Gastroesophageal sphincter (tissue), 4 donors: ENCODE data around the gene OLFML2A. TPM values are rescaled to one million over a fixed set of nuclear protein-coding genes. Genes with fewer than 3 reads are reported as not detected.

Experiments
- ATAC-seq: fragments of 150-250 bp; one replicate; pipeline ENCODE4 v1.9.1; 2016; ENCODE audit warnings: mild to moderate bottlenecking, moderate library complexity
- H3K27ac ChIP-seq, 4 donors: fragments of 200-600 bp; sonication (generic) in 3 of 4; 1 replicate in 3 of 4; 2 replicates in 1 of 4; pipeline ENCODE4 v1.5.1; 2016 to 2019
- H3K27me3 ChIP-seq: fragments of 200-600 bp; sonication (generic); one replicate; pipeline ENCODE4 v1.5.1; 2019
- H3K36me3 ChIP-seq, 2 donors: fragments of 200-600 bp; sonication (generic); one replicate each; pipeline ENCODE4 v1.5.1; 2019; ENCODE audit warnings: control low read depth in 1 of 2
- H3K4me1 ChIP-seq, 3 donors: fragments of 200-600 bp; sonication (generic); 1 replicate in 2 of 3; 2 replicates in 1 of 3; pipeline ENCODE4 v1.5.1; 2016 to 2019; ENCODE audit warnings: control low read depth in 2 of 3
- H3K4me3 ChIP-seq, 2 donors: fragments of 200-600 bp; sonication (generic); one replicate each; pipeline ENCODE4 v1.5.1; 2019; ENCODE audit warnings: mild to moderate bottlenecking in 1 of 2, moderate library complexity in 1 of 2
- H3K9me3 ChIP-seq, 3 donors: fragments of 200-600 bp; sonication (generic); one replicate each; pipeline ENCODE4 v1.5.1; 2017 to 2019; ENCODE audit warnings: control low read depth in 2 of 3
- EP300 ChIP-seq: sonication (generic); formaldehyde crosslinking; IDR thresholded peaks from one replicate; pipeline ENCODE4 v1.6.1; 2017; ENCODE audit warnings: antibody characterized with exemption, mild to moderate bottlenecking
- POLR2A ChIP-seq, 2 donors: fragments of 450-650 bp; IDR thresholded peaks; one replicate each; pipeline ENCODE4 v1.6.1; 2017; ENCODE audit warnings: antibody characterized with exemption in 2 of 2, mild to moderate bottlenecking in 2 of 2, moderate library complexity in 1 of 2
- POLR2AphosphoS5 ChIP-seq: sonication (generic); formaldehyde crosslinking; IDR thresholded peaks from one replicate; pipeline ENCODE4 v1.6.1; 2017; ENCODE audit warnings: antibody characterized with exemption
- WGBS, 2 donors: methylation state at CpG; one replicate each; pipeline ENCODE4 v1.1.5; 2018; ENCODE audit warnings: low coverage in 1 of 2; 5-methylcytosine and 5-hydroxymethylcytosine counted together
- total RNA-seq, 4 donors: library from RNA; depleted of rRNA; stranded (reverse); fragments of >200 nt; gene quantifications; one replicate each; pipeline ENCODE4 v1.1.0, GENCODE V29; 2016
- TF ChIP-seq, protein P1 (sequence below), 4 experiments: fragments of 200-600 bp in 2 of 4; fragments of 450-650 bp in 2 of 4; sonication (generic) in 1 of 4; IDR thresholded peaks; one replicate each; pipeline ENCODE4 v1.5.1; 2017 to 2019; ENCODE audit warnings: antibody characterized with exemption in 4 of 4, mild to moderate bottlenecking in 2 of 4, moderate library complexity in 2 of 4

OLFML2A gene
- total RNA-seq, 4 donors from 2014 or later = 21.7 to 85.7 (median 43.2) TPM

GRCh38 chr9:124768334-124768733, 8.6 kb upstream of the OLFML2A start:
- no peak for ATAC-seq
- H3K4me3 ChIP-seq = no peak overlapping the region
- WGBS, 2 donors = 42 to 60% methylated on average over 3 of the region's 3 CpGs

GRCh38 chr9:124768750-124769548, 8.0 kb upstream of the OLFML2A start:
- peak overlapping the region in 1 of 2 donors; percentile 61 for H3K4me3 ChIP-seq
- no peaks in the 10 kb centered on the region for H3K9me3 ChIP-seq
- TF ChIP-seq POLR2A (IDR thresholded peaks at IDR 0.05) = no peak
- TF ChIP-seq POLR2AphosphoS5 = peak; percentile 53
- TF ChIP-seq, protein P1, sequence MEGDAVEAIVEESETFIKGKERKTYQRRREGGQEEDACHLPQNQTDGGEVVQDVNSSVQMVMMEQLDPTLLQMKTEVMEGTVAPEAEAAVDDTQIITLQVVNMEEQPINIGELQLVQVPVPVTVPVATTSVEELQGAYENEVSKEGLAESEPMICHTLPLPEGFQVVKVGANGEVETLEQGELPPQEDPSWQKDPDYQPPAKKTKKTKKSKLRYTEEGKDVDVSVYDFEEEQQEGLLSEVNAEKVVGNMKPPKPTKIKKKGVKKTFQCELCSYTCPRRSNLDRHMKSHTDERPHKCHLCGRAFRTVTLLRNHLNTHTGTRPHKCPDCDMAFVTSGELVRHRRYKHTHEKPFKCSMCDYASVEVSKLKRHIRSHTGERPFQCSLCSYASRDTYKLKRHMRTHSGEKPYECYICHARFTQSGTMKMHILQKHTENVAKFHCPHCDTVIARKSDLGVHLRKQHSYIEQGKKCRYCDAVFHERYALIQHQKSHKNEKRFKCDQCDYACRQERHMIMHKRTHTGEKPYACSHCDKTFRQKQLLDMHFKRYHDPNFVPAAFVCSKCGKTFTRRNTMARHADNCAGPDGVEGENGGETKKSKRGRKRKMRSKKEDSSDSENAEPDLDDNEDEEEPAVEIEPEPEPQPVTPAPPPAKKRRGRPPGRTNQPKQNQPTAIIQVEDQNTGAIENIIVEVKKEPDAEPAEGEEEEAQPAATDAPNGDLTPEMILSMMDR (IDR thresholded peaks at IDR 0.05) = no peak
- peaks cover 71% of the 10 kb centered on the region for H3K27me3 ChIP-seq
- ATAC-seq = no peak
- no peak overlapping the region for H3K27ac ChIP-seq
- WGBS, 2 donors = 19 to 24% methylated on average over 11 of the region's 11 CpGs
- no peaks in the 10 kb centered on the region for H3K36me3 ChIP-seq
- H3K4me1 ChIP-seq = peaks cover 0 to 25% (median 7%) of the 10 kb centered on the region in 3 donors

More at GRCh38 chr9:124768334-124768733, 8.6 kb upstream of the OLFML2A start:
- TF ChIP-seq POLR2AphosphoS5 (no peak), POLR2A (IDR thresholded peaks at IDR 0.05) (no peak)
- H3K4me1 ChIP-seq = peaks cover 0 to 25% (median 7%) of the 10 kb centered on the region in 3 donors
- H3K27ac ChIP-seq = no peak overlapping the region
- H3K36me3 ChIP-seq = no peaks in the 10 kb centered on the region
- H3K27me3 ChIP-seq = peaks cover 77% of the 10 kb centered on the region
- no peaks in the 10 kb centered on the region for H3K9me3 ChIP-seq

- Histone ChIP-seq H3K4me1 (peaks cover 0 to 28% (median 7%) of the 10 kb centered on the region in 3 donors), H3K27me3 (peaks cover 63% of the 10 kb centered on the region), H3K4me3 (peak overlapping the region; percentile 61 to 75), H3K9me3 (no peaks in the 10 kb centered on the region), H3K27ac (peak overlapping the region in 1 of 4 donors; percentile 81), H3K36me3 (no peaks in the 10 kb centered on the region)
- ATAC-seq = no peak
- WGBS, 2 donors = 2 to 3% methylated on average over 14 to 47 of the region's 56 CpGs
- TF ChIP-seq, protein P1 (IDR thresholded peaks at IDR 0.05) = no peak
- TF ChIP-seq POLR2A (IDR thresholded peaks at IDR 0.05) (no peak), EP300 (no peak), POLR2AphosphoS5 (no peak)
These were observed 7.2 kb upstream of the OLFML2A start for GRCh38 chr9:124769549-124770358.

DNA sequence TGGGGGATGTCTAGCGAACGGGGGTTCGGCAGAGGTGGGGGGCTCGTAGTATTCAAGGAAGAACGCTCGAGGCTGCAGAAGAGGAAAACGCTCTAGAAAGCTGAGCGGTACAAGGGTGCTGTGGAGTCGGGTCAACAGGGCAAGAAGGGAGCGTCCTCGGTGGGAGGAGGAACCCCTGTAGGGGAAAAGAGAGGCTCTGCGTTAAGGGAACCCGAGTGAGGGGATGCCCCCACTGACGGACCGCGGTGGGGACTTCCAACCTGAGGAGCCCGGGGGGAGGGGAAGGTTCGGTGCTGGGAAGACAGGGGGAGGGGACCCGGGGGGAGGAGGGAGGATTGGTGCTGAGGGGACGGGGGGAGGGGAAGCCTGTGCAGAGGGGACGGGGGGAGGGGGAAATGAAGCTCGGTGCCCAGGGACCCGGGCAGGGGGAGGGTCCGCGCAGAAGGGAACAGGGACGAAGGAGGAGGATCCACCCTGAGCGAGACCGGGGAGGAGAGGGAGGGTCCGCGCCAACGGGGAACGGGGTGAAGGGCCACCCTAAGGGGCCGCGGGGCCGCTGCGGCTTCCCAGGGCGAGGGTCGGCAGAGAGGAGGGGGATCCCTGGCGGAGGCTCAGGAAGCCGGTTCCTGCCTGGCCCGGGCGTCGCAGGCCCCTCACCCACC, 6.4 kb upstream of the OLFML2A start:
- Histone ChIP-seq H3K4me1 (peaks cover 0 to 32% (median 7%) of the 10 kb centered on the region in 3 donors), H3K9me3 (no peaks in the 10 kb centered on the region), H3K27ac (peak overlapping the region in 3 of 4 donors; percentile 74 to 81 (median 74)), H3K27me3 (peaks cover 55% of the 10 kb centered on the region), H3K4me3 (peak overlapping the region; percentile 61 to 75), H3K36me3 (no peaks in the 10 kb centered on the region)
- TF ChIP-seq POLR2AphosphoS5 (no peak), EP300 (no peak), POLR2A (IDR thresholded peaks at IDR 0.05) (no peak)
- TF ChIP-seq, protein P1 (IDR thresholded peaks at IDR 0.05) = no peak
- no peak for ATAC-seq
- WGBS, 2 donors = 1% methylated on average over 20 to 27 of the region's 43 CpGs
